CD4-positive, alpha-beta T cell (primary cell): Measurements from ENCODE around the gene EFHD2. TPM values are rescaled to one million over a fixed set of nuclear protein-coding genes. Genes with fewer than 3 reads are reported as not detected.

ENCODE experiments used
- ATAC-seq: fragments of 200-7000 bp; cut with Tn5 transposase; one replicate; pipeline ENCODE4 v1.10.0; 2022; ENCODE audit warnings: mild to moderate bottlenecking; ENCODE audit not compliant: poor library complexity
- CTCF ChIA-PET: fragments of 350-600 bp; sonication (Branson Sonifier 250); formaldehyde crosslinking; loops from one replicate; lab custom pipeline; 2021; ENCODE audit warnings: antibody characterized with exemption, inconsistent platforms; lab: Charles Lee
- POLR2A ChIA-PET: fragments of 350-600 bp; sonication (Branson Sonifier 250); formaldehyde crosslinking; loops from one replicate; lab custom pipeline; 2021; ENCODE audit warnings: antibody characterized with exemption, inconsistent platforms; lab: Charles Lee
- DNase-seq, 14 experiments: peaks; one replicate each; pipeline ENCODE4 v3.0.0-alpha.2; 2013 to 2020; ENCODE audit warnings: mixed read lengths in 2 of 14
- H3K27ac ChIP-seq, 2 donors: one replicate each; pipeline versions ENCODE4 v1.5.1 to v1.7.0; 2013; ENCODE audit warnings: low read length in 2 of 2, low read depth in 1 of 2, mild to moderate bottlenecking in 1 of 2
- H3K27me3 ChIP-seq, 2 experiments: 1 replicate in 1 of 2; 2 replicates in 1 of 2; pipeline versions ENCODE4 v1.6.1 to v1.7.0; 2013; ENCODE audit warnings: low read length in 2 of 2, control low read depth in 1 of 2, mild to moderate bottlenecking in 1 of 2, moderate library complexity in 1 of 2; ENCODE audit not compliant: insufficient read depth in 2 of 2, control insufficient read depth in 1 of 2
- H3K36me3 ChIP-seq: one replicate; pipeline ENCODE4 v1.6.1; 2013; ENCODE audit warnings: low read length, control low read depth; ENCODE audit not compliant: insufficient read depth
- H3K4me1 ChIP-seq: one replicate; pipeline ENCODE4 v1.6.1; 2013; ENCODE audit warnings: low read length, control low read depth; ENCODE audit not compliant: insufficient read depth
- H3K4me3 ChIP-seq: one replicate; pipeline ENCODE4 v1.5.1; 2013; ENCODE audit warnings: mild to moderate bottlenecking, low read length, moderate library complexity
- H3K9me3 ChIP-seq, 2 experiments: 1 replicate in 1 of 2; 2 replicates in 1 of 2; pipeline versions ENCODE4 v1.6.1 to v1.7.0; 2013; ENCODE audit warnings: low read length in 2 of 2, mild to moderate bottlenecking in 2 of 2, control low read depth in 1 of 2, moderate library complexity in 1 of 2; ENCODE audit not compliant: control insufficient read depth in 1 of 2, insufficient read depth in 1 of 2
- H3K27ac Mint-ChIP-seq: one replicate; pipeline ENCODE4 v1.8.0; 2020; ENCODE audit warnings: mixed read lengths
- H3K27me3 Mint-ChIP-seq: one replicate; pipeline ENCODE4 v1.8.0; 2021; ENCODE audit warnings: mixed read lengths
- H3K36me3 Mint-ChIP-seq: one replicate; pipeline ENCODE4 v1.8.0; 2021; ENCODE audit warnings: low read depth, mixed read lengths
- H3K4me1 Mint-ChIP-seq: one replicate; pipeline ENCODE4 v1.8.0; 2021; ENCODE audit warnings: low read depth, mixed read lengths
- H3K4me3 Mint-ChIP-seq: one replicate; pipeline ENCODE4 v1.8.0; 2020; ENCODE audit warnings: mild to moderate bottlenecking, mixed read lengths
- H3K9me3 Mint-ChIP-seq: one replicate; pipeline ENCODE4 v1.8.0; 2020; ENCODE audit warnings: mixed read lengths
- intact Hi-C, 2 experiments: fragments of 100-400 bp; cut with DNase I in 1 of 2; cut with micrococcal nuclease in 1 of 2; formaldehyde crosslinking; loops; one replicate each; pipeline versions ENCODE4 v1.15.1 to v1.9.0; 2023 to 2025; cut with DNase I, micrococcal nuclease
- total RNA-seq, 174 experiments: library from RNA in 2 of 174; stranded (reverse) in 2 of 174; gene quantifications; one replicate each; pipeline ENCODE4 v1.2.3 and lab custom pipeline; 2021 to 2026
- TF ChIP-seq, protein P1 (sequence below): fragments of 200-600 bp; IDR thresholded peaks from one replicate; pipeline ENCODE4 v1.8.0; 2022; ENCODE audit warnings: antibody characterized with exemption, mild to moderate bottlenecking

Gene EFHD2
- total RNA-seq, 2 experiments from 2014 or later: 79.1 to 80.9 TPM

DNA sequence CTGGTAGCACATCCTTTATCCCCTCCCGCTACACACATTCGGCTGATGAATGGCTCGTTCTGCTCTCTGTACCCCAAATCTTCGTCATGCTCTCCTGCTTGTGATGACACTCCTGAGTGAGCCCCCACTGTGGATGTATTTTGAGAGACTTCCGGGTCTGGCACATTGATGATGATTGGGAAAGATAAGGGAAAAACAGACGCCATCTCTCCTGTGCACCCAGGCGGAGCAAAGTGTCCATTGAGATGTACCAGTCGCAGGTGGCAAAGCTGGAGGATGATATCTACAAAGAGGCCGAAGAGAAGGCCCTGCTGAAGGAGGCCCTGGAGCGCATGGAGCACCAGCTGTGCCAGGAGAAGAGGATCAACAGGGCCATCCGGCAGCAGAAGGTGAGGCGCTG, 27.9 kb upstream of the EFHD2 start:
- H3K27ac ChIP-seq: no peak overlapping the region
- no peaks in the 10 kb centered on the region for H3K4me1 Mint-ChIP-seq
- POLR2A ChIA-PET: no interaction called here
- no peaks in the 10 kb centered on the region for H3K36me3 Mint-ChIP-seq
- intact Hi-C loops: no loop called here
- H3K27ac Mint-ChIP-seq: no peak overlapping the region
- H3K4me3 ChIP-seq: no peak overlapping the region
- peaks cover 12% of the 10 kb centered on the region for H3K4me1 ChIP-seq
- H3K9me3 ChIP-seq: no peaks in the 10 kb centered on the region
- DNase-seq (no peak), ATAC-seq (no peak)
- H3K27me3 Mint-ChIP-seq: peaks cover 34% of the 10 kb centered on the region
- no peaks in the 10 kb centered on the region for H3K36me3 ChIP-seq
- H3K27me3 ChIP-seq: peaks cover 5 to 11% of the 10 kb centered on the region in 2 experiments
- TF ChIP-seq, protein P1, sequence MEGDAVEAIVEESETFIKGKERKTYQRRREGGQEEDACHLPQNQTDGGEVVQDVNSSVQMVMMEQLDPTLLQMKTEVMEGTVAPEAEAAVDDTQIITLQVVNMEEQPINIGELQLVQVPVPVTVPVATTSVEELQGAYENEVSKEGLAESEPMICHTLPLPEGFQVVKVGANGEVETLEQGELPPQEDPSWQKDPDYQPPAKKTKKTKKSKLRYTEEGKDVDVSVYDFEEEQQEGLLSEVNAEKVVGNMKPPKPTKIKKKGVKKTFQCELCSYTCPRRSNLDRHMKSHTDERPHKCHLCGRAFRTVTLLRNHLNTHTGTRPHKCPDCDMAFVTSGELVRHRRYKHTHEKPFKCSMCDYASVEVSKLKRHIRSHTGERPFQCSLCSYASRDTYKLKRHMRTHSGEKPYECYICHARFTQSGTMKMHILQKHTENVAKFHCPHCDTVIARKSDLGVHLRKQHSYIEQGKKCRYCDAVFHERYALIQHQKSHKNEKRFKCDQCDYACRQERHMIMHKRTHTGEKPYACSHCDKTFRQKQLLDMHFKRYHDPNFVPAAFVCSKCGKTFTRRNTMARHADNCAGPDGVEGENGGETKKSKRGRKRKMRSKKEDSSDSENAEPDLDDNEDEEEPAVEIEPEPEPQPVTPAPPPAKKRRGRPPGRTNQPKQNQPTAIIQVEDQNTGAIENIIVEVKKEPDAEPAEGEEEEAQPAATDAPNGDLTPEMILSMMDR: no peak
- H3K4me3 Mint-ChIP-seq: no peak overlapping the region
- CTCF ChIA-PET: interaction anchor here (1.0 kb wide), 1 partner anchor 49 kb away, joined by 3 read pairs; no protein-coding TSS in a partner anchor
- H3K9me3 Mint-ChIP-seq: no peaks in the 10 kb centered on the region

DNA sequence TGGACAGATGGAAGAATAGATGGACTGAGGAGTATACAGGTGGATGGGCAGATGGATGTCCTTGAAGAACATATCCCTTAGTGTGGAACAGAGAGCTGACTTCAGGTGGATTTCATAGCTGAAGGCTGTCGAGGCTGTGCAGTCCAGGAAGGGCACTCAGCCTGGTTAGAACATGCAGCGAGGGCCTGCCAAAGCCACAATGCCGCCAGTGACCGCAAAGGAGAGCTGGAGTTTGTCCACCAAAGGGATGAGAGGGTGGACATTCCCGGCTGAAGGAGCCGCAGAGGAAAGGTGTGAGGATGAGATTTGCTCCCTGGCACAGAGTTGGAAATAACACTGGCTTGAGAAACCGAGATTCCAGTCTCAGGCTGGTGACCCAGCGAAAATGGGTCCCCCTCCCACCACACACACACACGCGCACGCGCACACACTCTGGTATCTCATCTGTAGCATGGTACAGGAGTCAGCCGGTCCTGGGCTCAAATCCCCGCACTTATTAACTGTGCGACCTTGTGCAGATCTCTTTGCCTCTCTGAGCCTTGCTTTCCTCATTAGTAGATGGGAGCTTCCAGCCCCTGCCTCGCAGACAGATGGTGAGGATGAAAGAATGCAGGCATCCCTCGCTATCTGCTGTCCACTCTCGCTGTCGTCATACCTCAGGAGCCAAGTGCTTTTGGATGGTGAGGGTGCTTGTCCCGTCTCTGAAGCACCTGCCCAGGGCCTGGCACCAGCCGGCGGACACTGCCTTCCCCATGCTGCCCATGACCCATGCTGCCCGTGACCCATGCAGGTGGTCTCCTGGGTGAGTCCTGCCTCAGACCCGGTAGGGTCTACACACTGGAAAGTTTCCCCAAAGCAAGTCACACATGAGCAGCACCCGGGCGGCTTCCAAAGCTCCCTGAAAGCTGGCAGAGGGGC, 26.8 kb upstream of the EFHD2 start:
- Histone ChIP-seq H3K4me3 (no peak overlapping the region), H3K27me3 (peaks cover 5 to 11% of the 10 kb centered on the region in 2 experiments), H3K4me1 (peaks cover 12% of the 10 kb centered on the region), H3K36me3 (no peaks in the 10 kb centered on the region), H3K27ac (no peak overlapping the region), H3K9me3 (no peaks in the 10 kb centered on the region)
- intact Hi-C loops: no loop called here
- ChIA-PET POLR2A (no interaction called here), CTCF (interaction anchor here (1.0 to 1.3 kb wide), 2 partner anchors 48 kb away, joined by 3 read pairs; no protein-coding TSS in a partner anchor)
- H3K27ac Mint-ChIP-seq: no peak overlapping the region
- no peak for DNase-seq
- H3K4me3 Mint-ChIP-seq: no peak overlapping the region
- no peaks in the 10 kb centered on the region for H3K9me3 Mint-ChIP-seq
- H3K4me1 Mint-ChIP-seq: no peaks in the 10 kb centered on the region
- no peak for ATAC-seq
- peaks cover 42% of the 10 kb centered on the region for H3K27me3 Mint-ChIP-seq
- TF ChIP-seq, protein P1: no peak
- no peaks in the 10 kb centered on the region for H3K36me3 Mint-ChIP-seq

DNA sequence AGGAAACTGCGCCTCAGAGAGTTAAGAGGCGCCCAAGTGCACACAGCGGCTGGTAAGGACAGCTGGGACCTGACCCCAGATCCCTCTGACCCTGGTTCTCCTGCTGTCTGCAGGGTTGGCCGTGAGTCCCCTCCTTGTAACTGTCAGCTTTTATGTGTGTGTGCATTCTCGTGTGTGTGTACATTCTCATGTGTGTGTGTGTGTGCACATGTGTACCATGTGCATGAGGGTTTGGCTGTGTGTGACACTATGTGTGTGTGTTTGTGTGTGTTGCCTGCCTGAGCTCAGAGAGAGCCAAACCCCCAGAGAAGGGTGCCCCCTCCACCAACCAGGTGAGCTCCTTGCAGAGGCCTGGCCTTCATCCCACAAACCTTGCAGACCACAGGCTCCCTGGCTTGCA, 25.9 kb upstream of the EFHD2 start:
- H3K27ac ChIP-seq: no peak overlapping the region
- no peak for DNase-seq
- H3K27ac Mint-ChIP-seq: no peak overlapping the region
- H3K4me1 ChIP-seq: peaks cover 12% of the 10 kb centered on the region
- ChIA-PET POLR2A (no interaction called here), CTCF (interaction anchor here (1.3 kb wide), 1 partner anchor 47 kb away, joined by 3 read pairs; no protein-coding TSS in a partner anchor)
- H3K36me3 Mint-ChIP-seq: no peaks in the 10 kb centered on the region
- H3K27me3 Mint-ChIP-seq: peaks cover 44% of the 10 kb centered on the region
- H3K36me3 ChIP-seq: no peaks in the 10 kb centered on the region
- no peak for ATAC-seq
- H3K4me3 ChIP-seq: no peak overlapping the region
- H3K4me1 Mint-ChIP-seq: no peaks in the 10 kb centered on the region
- H3K27me3 ChIP-seq: peaks cover 5 to 11% of the 10 kb centered on the region in 2 experiments
- no peaks in the 10 kb centered on the region for H3K9me3 Mint-ChIP-seq
- H3K9me3 ChIP-seq: no peaks in the 10 kb centered on the region
- intact Hi-C loops: no loop called here
- H3K4me3 Mint-ChIP-seq: no peak overlapping the region
- TF ChIP-seq, protein P1: no peak
